GM12878 (cell line): ENCODE results near the gene RBMS3.

Experiments used
- HCFC1 ChIP-seq: fragments of 150-350 bp; IDR thresholded peaks from 2 replicates; pipeline ENCODE4 v1.6.1; 2014; ENCODE audit warnings: low read length
- MLLT1 ChIP-seq: fragments of 450-650 bp; IDR thresholded peaks from 2 replicates; pipeline ENCODE4 v1.6.1; 2016; ENCODE audit warnings: mild to moderate bottlenecking
- POLR2AphosphoS5 ChIP-seq: IDR thresholded peaks from 2 replicates; pipeline ENCODE4 v1.6.1; 2011; ENCODE audit warnings: mild to moderate bottlenecking, low read length, inconsistent platforms
- SRF ChIP-seq, 2 experiments: IDR thresholded peaks; 2 replicates each; pipeline ENCODE4 v1.6.1; 2011; ENCODE audit warnings: low read depth in 2 of 2, low read length in 2 of 2, mild to moderate bottlenecking in 1 of 2, moderate library complexity in 1 of 2
- ZSCAN29 ChIP-seq: fragments of 450-650 bp; IDR thresholded peaks from 2 replicates; pipeline ENCODE4 v1.6.1; 2017; ENCODE audit warnings: mild to moderate bottlenecking, moderate library complexity

- no peak for TF ChIP-seq POLR2AphosphoS5
- no peak for TF ChIP-seq HCFC1
- TF ChIP-seq SRF (IDR thresholded peaks at IDR 0.05; ENCODE audit: low read depth in 2 of 2, low read length in 2 of 2): no peak
- TF ChIP-seq ZSCAN29: no peak
- no peak for TF ChIP-seq MLLT1
Observed at GRCh38 chr3:29747991-29748390, 467.1 kb downstream of the RBMS3 start.
